IPS-NIHi7 (cell line): Measurements from ENCODE around the gene ACAP3.

Source experiments
- DNase-seq: peaks from one replicate; pipeline ENCODE4 v3.0.0; 2012; ENCODE audit warnings: mixed read lengths; ENCODE audit errors: extremely low spot score

The ACAP3 gene, protein sequence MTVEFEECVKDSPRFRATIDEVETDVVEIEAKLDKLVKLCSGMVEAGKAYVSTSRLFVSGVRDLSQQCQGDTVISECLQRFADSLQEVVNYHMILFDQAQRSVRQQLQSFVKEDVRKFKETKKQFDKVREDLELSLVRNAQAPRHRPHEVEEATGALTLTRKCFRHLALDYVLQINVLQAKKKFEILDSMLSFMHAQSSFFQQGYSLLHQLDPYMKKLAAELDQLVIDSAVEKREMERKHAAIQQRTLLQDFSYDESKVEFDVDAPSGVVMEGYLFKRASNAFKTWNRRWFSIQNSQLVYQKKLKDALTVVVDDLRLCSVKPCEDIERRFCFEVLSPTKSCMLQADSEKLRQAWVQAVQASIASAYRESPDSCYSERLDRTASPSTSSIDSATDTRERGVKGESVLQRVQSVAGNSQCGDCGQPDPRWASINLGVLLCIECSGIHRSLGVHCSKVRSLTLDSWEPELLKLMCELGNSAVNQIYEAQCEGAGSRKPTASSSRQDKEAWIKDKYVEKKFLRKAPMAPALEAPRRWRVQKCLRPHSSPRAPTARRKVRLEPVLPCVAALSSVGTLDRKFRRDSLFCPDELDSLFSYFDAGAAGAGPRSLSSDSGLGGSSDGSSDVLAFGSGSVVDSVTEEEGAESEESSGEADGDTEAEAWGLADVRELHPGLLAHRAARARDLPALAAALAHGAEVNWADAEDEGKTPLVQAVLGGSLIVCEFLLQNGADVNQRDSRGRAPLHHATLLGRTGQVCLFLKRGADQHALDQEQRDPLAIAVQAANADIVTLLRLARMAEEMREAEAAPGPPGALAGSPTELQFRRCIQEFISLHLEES

DNA sequence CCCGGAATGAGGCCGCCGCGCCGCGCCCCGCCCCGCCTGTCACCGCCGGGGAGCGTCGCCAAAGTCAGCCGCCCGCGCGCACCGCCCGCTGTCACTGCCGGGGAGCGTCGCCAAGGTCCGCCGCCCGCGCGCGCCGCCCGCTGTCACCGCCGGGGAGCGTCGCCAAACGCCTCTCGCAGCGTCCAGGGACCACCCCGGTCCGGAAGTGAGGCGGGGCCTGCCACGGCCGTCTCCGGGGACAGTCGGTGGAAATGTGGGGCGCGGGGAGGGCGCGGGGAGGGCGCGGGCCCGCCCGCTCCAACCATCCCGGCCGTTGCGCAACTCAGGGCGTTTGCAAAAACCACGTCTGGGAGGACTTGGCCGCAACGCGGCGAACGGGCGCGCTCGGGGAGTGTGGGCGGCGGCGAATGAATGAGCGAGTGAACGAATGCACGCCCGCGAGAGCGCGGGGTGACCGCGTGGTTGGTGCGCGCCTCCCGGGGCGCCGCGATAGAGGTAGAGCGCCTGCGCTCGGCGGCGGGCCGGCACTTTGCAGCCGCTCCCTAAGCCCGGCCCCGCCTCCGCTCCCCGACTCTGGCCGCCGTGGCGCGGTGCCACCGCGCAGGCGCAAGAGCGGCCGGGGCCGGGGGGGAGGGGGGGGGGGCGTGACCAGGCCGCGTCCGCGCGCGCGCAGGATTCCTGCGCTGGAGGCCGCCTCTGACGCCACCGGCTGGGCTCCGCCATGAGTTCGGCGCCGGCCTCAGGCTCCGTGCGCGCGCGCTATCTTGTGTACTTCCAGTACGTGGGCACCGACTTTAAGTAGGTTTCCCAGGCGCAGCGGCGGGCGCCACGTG is at the start of gene ACAP3, which contains the start of gene PUSL1:
Gene ACAP3, minus strand, starts transcription at position 8 of the 833 bp plus-strand sequence. CDS start 115 bp downstream, outside the sequence.
Gene PUSL1, plus strand, starts transcription at position 675 of the 833 bp plus-strand sequence. Its CDS starts 47 bp downstream, at position 722.
- DNase-seq = peak; percentile 90

DNA sequence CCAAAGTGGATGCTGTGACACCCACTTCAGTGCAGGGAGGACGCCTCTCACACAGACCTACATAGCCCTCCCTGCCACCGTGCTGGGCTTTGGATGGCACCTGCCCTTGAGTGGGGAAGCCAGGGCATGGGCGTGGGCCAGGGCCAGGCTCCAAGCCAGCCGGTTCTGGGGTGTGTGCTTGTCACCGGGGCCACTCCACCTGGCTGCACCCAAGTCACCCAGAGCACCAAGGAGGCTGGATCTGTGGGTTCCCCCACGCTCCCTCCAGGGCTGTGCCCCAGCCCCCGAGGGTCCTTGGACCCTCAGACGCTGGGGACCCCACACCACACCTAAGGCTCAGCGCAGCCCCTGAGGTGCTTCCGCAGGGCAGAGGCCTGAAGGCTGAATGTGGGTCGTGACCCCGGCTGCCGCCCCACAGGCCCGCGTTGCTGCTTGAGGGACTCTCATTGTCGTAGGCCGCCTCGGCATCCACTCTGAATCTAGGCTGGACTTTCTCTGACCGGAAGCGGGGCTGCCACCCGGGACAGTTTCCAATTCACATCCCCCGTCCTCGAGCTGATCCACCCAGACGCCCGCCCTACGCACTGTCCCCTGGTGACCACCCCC is 49.2 kb upstream of the ACAP3 start:
- no peak for DNase-seq

DNA sequence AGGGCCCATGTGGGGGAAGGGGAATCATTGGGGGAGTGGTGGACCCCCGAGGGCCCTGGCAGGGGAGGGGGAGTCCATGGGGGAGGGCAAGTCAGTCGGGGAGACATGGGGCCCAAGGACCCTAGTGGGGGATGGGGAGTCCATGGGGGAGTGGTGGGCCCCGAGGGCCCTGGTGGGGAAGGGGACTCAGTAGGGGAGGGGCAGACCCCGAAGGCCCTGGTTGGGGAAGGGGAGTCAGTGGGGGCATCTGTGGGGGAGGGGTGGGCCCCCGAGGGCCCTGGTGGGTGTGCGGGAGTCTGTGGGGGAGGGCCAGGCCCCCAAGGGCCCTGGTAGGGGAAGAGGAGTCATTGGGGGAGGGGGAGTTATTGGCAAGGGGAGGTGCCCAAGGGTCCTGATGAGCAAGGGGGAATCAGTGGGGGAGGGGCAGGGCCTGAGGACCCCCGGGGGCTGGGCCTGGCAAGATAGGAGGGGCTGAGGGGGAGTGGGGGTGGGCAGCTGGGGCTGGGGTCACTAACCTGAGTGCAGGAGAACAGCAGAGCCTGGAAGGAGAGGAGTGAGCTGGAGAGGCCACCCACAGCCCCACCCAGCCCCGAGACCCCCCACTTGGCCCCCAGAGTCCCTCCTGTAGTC is 48.6 kb upstream of the ACAP3 start:
- DNase-seq = no peak

DNA sequence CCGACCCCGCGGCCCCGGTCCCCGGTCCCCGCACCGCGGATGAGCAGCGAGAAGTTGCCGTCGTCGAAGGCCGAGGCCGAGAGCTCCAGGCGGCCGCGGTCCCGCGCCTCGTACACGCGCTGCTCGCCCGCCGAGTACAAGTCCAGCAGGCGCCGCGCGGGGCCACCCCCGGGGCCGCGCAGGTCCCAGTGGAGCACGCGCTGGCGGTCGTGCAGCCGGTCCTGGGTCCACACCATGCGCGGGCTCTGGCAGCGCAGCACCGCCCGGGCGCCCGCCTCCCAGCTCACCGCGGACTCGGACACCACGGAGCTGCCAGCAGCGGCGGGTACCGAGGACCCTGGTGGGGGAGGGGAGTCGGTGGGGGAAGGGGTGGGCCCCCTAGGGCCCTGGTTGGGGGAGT is 47.7 kb upstream of the ACAP3 start:
- DNase-seq = no peak

DNA sequence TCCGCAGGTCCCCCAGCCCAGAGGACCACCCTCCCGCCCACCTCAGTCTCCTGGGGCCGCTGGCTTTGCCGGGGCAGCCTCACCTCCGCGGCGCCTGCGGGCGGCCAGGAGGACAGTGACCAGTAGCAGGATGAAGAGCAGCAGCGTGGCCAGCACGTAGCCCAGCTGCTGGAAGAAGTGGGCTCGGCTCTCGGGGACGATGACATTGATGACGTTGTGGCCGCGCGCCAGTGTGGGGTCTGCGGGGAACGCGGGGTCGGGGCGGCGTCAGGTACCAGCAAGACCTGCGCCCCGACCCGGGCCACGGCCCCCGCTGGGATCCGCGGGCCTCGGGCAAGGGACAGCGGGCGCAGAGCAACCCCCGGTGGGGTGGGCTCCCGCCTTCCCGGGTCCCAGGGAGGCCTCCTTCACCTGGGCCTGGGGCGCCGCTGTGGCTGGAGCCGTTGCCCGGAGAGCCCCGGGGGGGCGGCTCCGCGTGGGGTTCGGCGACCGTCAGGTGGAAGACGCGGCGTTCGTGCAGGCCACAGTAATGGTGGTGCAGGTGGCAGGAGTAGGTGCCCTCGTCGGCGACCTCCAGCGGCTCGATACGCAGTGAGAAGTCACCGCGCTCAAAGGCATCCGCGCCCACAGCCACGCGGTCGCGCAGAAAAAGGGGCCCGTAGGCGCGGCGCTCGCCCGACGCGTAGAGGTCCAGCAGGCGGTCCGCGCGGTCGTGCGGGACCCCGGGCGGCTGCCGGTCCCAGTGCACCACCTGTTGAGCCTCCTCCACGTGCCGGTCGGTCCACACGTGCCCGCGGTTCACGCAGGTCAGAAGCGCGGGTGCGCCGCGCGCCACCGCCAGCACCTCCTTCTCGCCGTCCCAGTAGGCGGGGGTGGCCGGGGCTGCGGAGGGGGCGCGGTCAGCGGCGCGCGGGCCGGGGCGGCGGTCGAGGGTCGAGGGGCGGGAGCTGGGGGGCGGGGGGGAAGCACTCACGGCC is 46.8 kb upstream of the ACAP3 start:
- DNase-seq = no peak

DNA sequence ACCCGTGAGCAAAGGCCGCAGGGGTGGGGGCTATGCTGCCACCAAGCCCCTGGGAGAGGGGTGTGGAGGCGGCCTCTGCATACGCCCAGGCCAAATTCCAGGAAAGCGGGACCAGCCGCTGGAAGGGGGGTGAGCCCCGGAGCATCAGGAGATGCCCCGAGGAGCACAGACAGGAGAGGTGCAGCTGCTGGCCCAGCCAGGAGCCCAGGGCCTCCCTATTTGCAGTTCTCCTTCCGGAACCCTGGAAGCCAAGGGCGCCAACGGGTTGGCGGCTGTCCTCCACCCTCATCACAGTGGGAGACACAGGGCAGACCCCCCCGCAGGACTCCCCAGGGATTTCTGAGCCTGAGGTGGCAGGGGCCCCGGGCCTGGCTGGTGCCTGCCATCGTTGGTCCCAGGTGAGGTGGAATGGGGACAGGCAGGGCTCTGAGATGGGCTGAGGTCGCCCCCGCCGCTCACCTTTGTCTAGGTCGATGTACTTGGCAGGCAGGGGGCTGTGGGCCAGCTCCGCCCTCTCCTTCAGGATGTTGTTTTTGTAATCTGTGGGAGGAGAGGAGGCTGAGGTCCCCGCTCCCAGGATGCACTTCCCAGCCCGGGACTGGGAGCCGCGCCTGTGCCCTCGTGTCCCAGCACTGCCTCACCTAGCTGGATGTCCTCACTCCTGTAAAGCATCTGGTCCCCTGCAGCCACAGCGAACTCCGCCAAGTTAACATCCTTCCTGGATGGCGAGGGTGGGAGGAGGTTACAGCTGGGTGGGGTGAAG is 45.8 kb upstream of the ACAP3 start:
- DNase-seq = peak; percentile 72

DNA sequence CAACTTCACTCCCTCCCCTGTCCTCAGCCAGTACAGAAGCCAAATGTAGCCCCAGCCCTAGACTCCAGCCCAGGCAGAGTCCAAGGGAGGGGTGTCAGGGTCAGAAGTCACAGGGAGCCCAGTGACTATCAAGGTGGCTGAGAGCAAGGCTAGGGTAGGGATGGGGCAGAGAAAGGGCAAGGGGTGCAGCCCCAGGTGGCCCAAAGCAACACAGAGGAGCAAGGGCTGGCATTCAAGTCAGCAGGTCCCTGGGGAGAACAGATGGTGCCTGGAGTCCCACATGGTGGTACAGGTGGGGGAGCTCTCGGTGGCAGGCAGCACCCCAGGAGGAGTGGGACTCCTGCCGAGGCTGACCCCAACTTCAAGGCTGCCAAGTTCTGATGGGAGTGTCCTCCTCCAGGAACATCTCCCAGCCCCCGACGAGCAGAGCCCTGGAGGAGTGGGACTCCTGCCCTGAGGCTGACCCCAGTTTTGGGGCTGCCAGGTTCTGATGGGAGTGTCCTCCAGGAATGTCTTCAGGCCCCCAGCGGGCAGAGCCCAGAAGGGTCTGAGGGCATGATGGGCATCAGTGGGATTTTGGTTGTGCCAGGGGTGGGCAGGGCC is 45.2 kb upstream of the ACAP3 start:
- DNase-seq = no peak

DNA sequence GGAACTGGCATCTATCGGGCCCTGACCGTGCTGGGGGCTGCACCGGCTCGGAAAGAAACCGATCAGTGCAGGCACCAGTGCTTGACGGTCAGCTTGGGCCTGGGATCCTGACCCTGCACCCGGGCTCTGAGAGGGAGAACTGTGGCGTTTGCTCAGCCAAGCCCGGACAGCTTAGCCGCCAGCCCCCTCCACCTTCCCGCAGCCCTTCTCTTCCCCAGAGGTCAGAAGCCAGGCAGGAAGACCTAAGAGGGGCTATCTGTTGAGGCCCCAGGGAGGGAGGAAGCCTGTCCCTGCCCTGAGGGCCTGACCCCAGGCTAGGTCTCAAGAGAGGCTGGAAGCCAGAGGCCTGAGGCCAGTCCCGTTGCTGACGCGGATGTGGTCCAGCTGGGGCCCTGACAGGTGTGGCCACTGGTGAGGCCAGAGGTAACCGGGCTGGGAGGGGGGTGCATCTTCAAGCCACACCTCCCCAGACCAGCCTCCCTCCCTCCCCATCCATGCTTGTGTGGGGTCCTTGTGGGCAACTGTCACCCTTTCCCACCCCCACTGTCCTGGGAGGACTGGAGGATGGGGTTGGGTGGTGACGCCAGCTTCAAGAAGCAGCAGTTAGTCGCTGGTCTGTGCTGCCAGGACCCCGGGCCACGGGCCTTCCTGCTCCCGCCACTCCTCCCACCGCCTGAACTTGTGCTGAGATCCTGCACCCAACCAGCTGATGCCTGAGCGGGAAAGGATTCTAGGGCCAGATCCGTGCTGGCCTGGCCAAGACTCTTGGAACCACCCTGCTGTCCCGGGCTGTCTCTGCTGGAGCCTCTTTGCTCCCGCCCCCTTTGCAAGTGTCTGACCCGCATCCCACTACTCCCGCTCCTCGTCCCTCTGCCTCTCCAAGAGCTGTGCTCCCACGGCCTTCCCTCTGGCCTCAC is 44.0 kb upstream of the ACAP3 start:
- DNase-seq = no peak

DNA sequence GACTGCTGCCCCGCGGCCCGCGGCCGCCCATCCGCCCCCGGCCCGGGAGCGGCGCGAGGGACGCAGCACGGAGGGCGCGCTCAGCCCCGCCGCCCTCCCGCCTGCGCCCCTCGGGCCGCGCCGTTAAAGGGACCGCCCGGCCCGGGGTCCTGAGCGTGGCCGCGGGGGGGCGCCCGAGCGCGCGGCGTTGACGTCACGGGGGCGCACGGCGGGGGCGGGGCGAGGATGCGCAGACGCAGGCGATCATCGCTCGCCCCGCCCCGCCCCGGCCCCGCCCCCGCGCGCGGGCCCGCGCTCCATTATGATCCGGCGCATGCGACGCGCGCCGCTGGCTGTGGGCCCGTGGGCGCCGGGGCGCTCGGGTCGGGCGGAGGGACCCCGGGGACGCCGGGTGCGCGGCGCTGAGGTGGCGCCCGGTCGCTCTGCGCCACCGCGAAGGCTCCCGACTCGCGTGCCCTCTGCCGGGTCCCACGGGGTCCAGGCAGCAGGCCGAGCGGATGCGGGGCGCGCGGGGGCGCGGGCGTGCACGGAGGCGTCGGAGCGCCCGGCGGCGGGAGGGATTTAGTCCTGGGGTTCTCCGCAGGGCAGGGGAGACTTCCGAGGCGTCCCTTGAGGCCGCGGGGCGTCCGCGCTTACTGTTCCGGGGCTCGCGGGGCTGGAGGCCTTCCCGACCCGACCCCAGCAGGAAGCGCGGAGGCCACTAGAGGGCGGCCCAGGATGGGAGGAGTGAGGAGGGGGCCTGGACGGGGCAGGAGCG is 41.7 kb upstream of the ACAP3 start, which contains the start of gene DVL1:
Gene DVL1, minus strand, starts transcription at position 163 of the 757 bp plus-strand sequence. CDS start 353 bp downstream, outside the sequence.
- DNase-seq = peak; percentile 83

DNA sequence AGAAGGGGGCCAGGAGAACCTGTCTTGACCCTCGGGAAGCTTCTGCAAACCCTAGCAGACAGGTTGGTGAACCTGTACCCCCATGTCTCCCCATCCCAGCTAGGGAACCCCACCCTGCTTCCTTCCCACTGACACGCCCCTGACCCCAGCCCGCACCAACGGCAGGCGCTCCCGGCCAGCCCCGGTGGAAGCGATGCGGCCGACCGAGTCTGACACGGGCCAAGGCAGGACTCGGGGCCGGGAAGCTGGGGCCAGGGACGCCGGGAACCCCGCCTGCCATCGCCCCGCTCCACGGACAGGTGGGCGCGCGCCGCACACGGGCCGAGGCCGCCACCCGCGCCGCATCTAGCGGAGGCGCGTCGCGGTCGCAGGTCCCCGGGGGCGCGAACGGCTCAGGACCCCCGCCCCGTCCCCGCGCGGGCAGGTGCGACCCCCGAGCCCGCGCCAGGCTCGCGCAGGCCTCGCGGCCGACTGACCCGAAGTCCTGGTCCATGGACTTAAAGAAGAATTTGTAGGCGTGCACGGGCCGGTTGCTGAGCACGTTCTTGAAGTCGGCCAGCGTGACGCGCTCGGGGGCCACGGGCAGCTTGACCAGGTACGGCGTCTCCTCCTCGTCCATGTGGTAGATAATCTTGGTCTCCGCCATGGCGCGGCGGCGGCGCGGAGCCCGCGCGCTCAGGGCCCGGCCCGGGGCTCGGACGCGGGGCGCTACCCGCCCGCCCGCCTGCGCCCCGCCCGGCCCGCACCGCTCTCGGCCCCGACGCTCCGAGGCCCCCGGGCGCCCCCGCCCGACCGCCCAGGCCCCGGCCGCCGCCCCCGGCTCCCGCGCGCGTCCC is 40.9 kb upstream of the ACAP3 start:
- DNase-seq = no peak

DNA sequence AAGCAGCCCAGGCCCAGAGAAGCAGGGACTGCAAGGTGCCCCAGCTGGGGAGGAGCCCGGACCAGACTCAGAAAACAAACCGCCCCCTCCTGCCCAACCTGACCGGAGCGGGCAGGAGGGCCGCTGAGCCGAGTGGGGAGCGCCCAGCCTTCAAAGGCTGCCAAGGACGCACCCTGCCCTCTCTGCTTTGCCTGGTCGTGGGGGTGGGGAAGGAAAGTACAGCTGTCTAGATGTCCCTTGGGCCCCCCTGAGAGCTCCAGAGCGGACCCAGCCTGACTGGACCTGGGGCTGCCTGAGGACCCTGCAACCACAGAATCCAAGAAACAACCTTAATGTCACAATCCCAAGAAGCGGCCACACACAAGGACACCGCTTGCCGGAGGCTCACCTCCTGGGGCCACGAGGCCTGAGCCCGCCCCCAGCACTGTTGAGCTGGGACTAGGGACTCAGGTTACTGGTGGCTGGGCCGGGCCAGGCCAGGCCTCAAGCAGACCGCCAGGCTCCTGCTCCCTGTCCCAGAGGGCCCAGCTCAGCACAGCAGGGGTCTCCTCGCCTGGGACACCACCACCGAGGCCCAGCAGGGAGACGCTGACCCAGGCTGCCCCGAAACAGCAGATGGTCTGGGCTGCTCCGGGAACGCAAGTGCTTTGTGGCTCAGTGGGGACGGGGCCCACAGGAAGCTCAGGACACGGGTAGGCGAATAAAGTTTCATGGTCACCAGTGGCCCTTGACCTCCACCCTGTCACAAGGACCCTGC is 40.1 kb upstream of the ACAP3 start:
- DNase-seq = peak; percentile 77

DNA sequence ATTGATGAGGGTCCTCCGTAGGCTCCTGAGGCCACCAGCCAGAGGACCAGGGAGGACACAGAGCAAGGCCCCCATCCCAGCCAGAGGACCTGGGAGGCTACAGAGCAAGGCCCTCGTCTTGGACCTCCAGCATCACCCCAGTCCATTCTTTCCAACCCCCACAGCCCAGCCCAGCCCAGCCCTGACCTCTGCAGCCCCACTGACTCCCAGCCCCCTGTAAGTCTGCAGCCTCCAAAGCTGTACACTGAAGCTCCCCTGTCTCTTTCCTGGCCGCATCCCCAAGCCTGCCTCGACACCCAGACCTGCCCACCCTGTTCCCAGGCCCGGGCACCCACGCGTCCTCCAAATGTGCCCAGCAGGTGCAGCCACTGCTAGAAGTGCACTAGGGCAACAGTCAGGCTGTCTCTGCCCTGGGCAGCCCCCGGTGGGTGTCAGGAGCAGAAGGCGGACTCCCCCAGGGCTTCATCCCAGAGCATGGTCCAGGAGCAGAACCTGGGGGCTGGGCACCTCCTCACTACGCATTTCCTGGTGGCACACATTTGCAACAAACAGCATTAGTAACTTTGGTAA is 39.4 kb upstream of the ACAP3 start:
- DNase-seq = no peak

DNA sequence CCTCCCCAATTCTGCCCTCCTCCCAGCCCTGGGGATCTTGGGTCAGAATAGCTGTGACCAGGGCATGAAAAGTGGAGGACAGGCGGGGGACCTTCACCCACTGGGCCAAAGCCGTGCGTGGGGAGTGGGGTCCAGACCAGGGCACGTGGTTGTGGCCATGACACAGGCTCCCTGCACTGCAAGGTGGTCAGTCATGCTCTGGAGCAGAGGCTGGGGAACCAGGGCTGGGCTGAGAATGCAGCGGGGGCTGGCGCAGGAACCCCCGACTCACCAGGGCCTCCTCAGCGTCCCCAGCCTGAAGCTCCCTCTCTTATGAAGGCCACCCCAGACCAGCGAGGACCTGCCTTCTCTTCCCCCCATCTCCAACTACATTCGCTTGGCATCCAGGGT is 38.8 kb upstream of the ACAP3 start:
- DNase-seq = no peak

DNA sequence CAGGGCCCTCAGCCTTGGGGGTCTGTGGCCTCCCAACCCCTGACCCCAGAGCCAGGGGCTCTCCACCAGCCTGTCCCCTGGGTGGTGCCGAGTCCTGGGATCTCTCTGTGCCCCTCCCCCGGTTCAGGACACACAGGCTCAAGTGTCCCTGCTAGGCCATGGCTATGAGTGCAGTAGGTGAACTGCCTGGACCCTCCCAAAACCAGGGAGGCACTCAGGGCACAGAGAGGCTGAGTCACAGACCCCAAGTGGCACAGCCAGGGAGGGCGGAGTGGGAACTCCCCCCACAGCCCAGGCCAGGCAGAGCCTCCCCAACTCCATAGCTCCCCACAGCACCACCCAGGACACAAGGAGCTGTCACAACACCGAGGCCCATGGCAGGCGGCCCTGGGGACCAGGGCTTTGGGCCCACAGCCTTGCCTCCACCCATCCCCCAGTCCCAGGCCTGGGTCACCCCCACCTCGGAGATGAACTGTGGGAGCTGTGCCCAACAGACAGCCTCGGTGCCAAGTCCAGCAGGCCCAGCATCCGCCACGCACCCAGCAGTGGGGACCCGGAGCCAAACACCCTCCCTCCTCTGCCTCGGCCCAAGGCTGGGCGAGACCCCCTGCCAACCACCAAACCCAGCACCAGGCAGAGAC is 38.2 kb upstream of the ACAP3 start:
- DNase-seq = no peak
